ENCODE measurements around the gene KSR2.

KSR2 gene

GRCh38 chr12:117595751-117596150 lies 373.0 kb downstream of the KSR2 start:
- DNase-seq (ENCODE audit: low spot score) = no peak
- in situ Hi-C loops (cut with MboI; ENCODE audit: low pct_unique_long_range_greater_than_20kb, low sequenced_read_pairs, unreplicated experiment) = loop anchor here (25.0 kb wide), 1 partner anchor 208 kb away; no protein-coding TSS in a partner anchor
- no peak for TF ChIP-seq CTCF (IDR thresholded peaks at IDR 0.05; ENCODE audit: extremely low read depth, insufficient read depth, missing control alignments)

GRCh38 chr12:117594481-117594880 lies 374.3 kb downstream of the KSR2 start:
- TF ChIP-seq CTCF (IDR thresholded peaks at IDR 0.05; ENCODE audit: extremely low read depth, insufficient read depth, missing control alignments) = no peak
- in situ Hi-C loops (cut with MboI; ENCODE audit: low pct_unique_long_range_greater_than_20kb, low sequenced_read_pairs, unreplicated experiment) = loop anchor here (25.0 kb wide), 1 partner anchor 207 kb away; no protein-coding TSS in a partner anchor
- DNase-seq (ENCODE audit: low spot score) = no peak

GRCh38 chr12:117593815-117594400 lies 374.9 kb downstream of the KSR2 start:
- in situ Hi-C loops (cut with MboI; ENCODE audit: low pct_unique_long_range_greater_than_20kb, low sequenced_read_pairs, unreplicated experiment) = loop anchor here (25.0 kb wide), 1 partner anchor 207 kb away; no protein-coding TSS in a partner anchor
- TF ChIP-seq CTCF (IDR thresholded peaks at IDR 0.05; ENCODE audit: extremely low read depth, insufficient read depth, missing control alignments) = no peak
- no peak for DNase-seq (ENCODE audit: low spot score)

GRCh38 chr12:117592588-117593305 lies 376.0 kb downstream of the KSR2 start:
- TF ChIP-seq CTCF (IDR thresholded peaks at IDR 0.05; ENCODE audit: extremely low read depth, insufficient read depth, missing control alignments) = no peak
- DNase-seq (ENCODE audit: low spot score) = no peak
- in situ Hi-C loops (cut with MboI; ENCODE audit: low pct_unique_long_range_greater_than_20kb, low sequenced_read_pairs, unreplicated experiment) = loop anchor here (25.0 kb wide), 1 partner anchor 205 kb away; no protein-coding TSS in a partner anchor

- TF ChIP-seq CTCF (IDR thresholded peaks at IDR 0.05; ENCODE audit: extremely low read depth, insufficient read depth, missing control alignments) = no peak
- in situ Hi-C loops (cut with MboI; ENCODE audit: low pct_unique_long_range_greater_than_20kb, low sequenced_read_pairs, unreplicated experiment) = loop anchor here (25.0 kb wide), 1 partner anchor 204 kb away; no protein-coding TSS in a partner anchor
- no peak for DNase-seq (ENCODE audit: low spot score)
Measured at GRCh38 chr12:117590999-117591398, 377.8 kb downstream of the KSR2 start.

- no peak for TF ChIP-seq CTCF (IDR thresholded peaks at IDR 0.05; ENCODE audit: extremely low read depth, insufficient read depth, missing control alignments)
- in situ Hi-C loops (cut with MboI; ENCODE audit: low pct_unique_long_range_greater_than_20kb, low sequenced_read_pairs, unreplicated experiment) = loop anchor here (25.0 kb wide), 1 partner anchor 203 kb away; no protein-coding TSS in a partner anchor
- DNase-seq (ENCODE audit: low spot score) = no peak
Measured at GRCh38 chr12:117590386-117590785, 378.4 kb downstream of the KSR2 start.
